Right lobe of liver (tissue), 6 donors: ENCODE data around the gene DZIP1L. TPM values are rescaled to one million over a fixed set of nuclear protein-coding genes. Genes with fewer than 3 reads are reported as not detected.

Experiments used
- ATAC-seq, 4 donors: fragments of 200-7000 bp; cut with Tn5 transposase; one replicate each; pipeline ENCODE4 v1.9.1; 2020; ENCODE audit warnings: mild to moderate bottlenecking in 4 of 4, moderate library complexity in 4 of 4
- DNase-seq, 3 donors: peaks; one replicate each; pipeline ENCODE4 v3.0.0-alpha.2; 2020
- H3K27ac ChIP-seq, 3 donors: fragments of 200-600 bp; one replicate each; pipeline ENCODE4 v1.8.0; 2022
- H3K27me3 ChIP-seq, 2 donors: fragments of 200-600 bp; one replicate each; pipeline ENCODE4 v1.8.0; 2022
- H3K36me3 ChIP-seq, 4 donors: fragments of 200-600 bp; sonication (generic) in 1 of 4; one replicate each; pipeline versions ENCODE4 v1.5.1 to v1.8.0; 2017 to 2022; ENCODE audit warnings: control low read depth in 1 of 4
- H3K4me1 ChIP-seq, 4 donors: fragments of 200-600 bp; sonication (generic) in 1 of 4; one replicate each; pipeline versions ENCODE4 v1.5.1 to v1.8.0; 2017 to 2022; ENCODE audit warnings: control low read depth in 1 of 4
- H3K4me3 ChIP-seq, 3 donors: fragments of 200-600 bp; one replicate each; pipeline ENCODE4 v1.8.0; 2022
- H3K9me3 ChIP-seq, 4 donors: fragments of 200-600 bp; sonication (generic) in 1 of 4; one replicate each; pipeline versions ENCODE4 v1.5.1 to v1.8.0; 2017 to 2022; ENCODE audit warnings: control low read depth in 1 of 4
- CTCF ChIP-seq, 4 donors: fragments of 200-600 bp in 3 of 4; fragments of 450-650 bp in 1 of 4; IDR thresholded peaks; one replicate each; pipeline versions ENCODE4 v1.5.1 to v1.8.0; 2016 to 2022; ENCODE audit warnings: antibody characterized with exemption in 4 of 4, mild to moderate bottlenecking in 2 of 4
- POLR2A ChIP-seq: fragments of 450-650 bp; IDR thresholded peaks from one replicate; pipeline ENCODE4 v1.6.1; 2017; ENCODE audit warnings: antibody characterized with exemption, mild to moderate bottlenecking
- WGBS: methylation state at CpG from one replicate; pipeline ENCODE4 v1.1.6; 2018; ENCODE audit warnings: low coverage, low lambda C conversion rate; ENCODE audit not compliant: insufficient coverage; ENCODE audit errors: missing lambda C conversion rate; 5-methylcytosine and 5-hydroxymethylcytosine counted together
- intact Hi-C, 2 donors: fragments of 100-400 bp; cut with DNase I; formaldehyde crosslinking; loops; one replicate each; pipeline versions ENCODE4 v1.11.2 to v1.14.1; 2022
- total RNA-seq, 6 experiments: library from RNA; depleted of rRNA in 2 of 6; stranded (reverse); fragments of >200 nt in 2 of 6; fragmentation: NEBNext Ultra II Directional in 3 of 6; extraction: Animal tissue kit (Norgen Biotek cat#: 25700) in 3 of 6; gene quantifications; one replicate each; pipeline versions ENCODE4 v1.1.0 to v1.2.4, GENCODE V29; 2016 to 2023
- donor health status: DM: no; HTN: yes; CAD: no.
- donor health status: DM: no; HTN: no; CAD: no.
- donor health status: DM: no; HTN: no; CAD: no.
- donor health status: DM: no; HTN: yes; CAD: no.
- donor health status: DM: no; HTN: yes; CAD: no.

DZIP1L gene
- total RNA-seq, 6 experiments from 2014 or later: 0.92 to 2.2 (median 1.2) TPM

DNA sequence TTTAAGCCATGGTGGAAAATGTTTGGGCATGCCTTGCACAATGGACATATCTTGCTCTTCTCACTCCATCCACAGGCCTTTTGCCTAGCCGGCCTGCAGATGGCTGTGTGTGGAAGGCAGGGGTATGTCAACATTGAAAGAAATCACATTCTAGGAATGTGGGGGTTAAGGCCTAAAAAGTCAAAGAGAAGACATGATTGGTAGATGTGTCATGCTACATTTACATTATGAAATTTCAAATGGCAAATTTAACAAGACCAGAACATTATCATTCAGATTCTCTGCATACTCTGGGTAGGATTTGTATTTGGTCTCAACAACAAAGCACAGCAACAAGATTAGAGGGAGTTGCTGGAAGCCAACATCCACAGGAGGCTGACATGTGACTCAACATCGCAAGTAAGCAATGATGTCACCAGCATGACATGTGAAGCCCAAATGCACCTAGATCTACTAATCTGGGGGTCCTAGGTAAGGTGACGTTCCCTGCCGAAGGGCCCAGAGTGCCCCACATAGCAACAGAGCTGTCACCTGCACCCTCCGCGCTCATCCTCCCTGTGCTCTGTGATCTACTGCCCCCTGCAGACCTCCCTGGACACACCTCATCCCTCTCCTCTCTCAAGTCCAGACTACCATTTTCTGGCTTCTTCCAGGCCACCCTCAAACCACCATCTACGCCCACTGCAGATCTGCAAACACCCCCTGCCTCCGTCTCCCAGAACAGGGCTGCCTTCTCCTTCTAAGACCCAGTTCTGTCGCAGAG lies 66.1 kb downstream of the DZIP1L start:
- Histone ChIP-seq H3K27me3 (no peaks in the 10 kb centered on the region), H3K4me3 (no peak overlapping the region), H3K27ac (no peak overlapping the region), H3K36me3 (no peaks in the 10 kb centered on the region), H3K9me3 (no peaks in the 10 kb centered on the region), H3K4me1 (no peaks in the 10 kb centered on the region)
- TF ChIP-seq POLR2A (no peak), CTCF (IDR thresholded peaks at IDR 0.05) (no peak)
- ATAC-seq (no peak), DNase-seq (no peak)
- intact Hi-C loops: no loop called here
- 71% methylated on average over 4 of the region's 9 CpGs for WGBS

GRCh38 chr3:138047596-138048158 lies 67.7 kb downstream of the DZIP1L start:
- Histone ChIP-seq H3K36me3 (no peaks in the 10 kb centered on the region), H3K9me3 (no peaks in the 10 kb centered on the region), H3K4me1 (no peaks in the 10 kb centered on the region), H3K27ac (no peak overlapping the region), H3K4me3 (no peak overlapping the region), H3K27me3 (no peaks in the 10 kb centered on the region)
- no peak for TF ChIP-seq CTCF (IDR thresholded peaks at IDR 0.05)
- TF ChIP-seq POLR2A: no peak
- DNase-seq: no peak
- intact Hi-C loops: no loop called here
- no peak for ATAC-seq
- 62% methylated on average over 5 of the region's 5 CpGs for WGBS

GRCh38 chr3:138046955-138047354 lies 68.5 kb downstream of the DZIP1L start:
- ATAC-seq: no peak
- no peak overlapping the region for H3K27ac ChIP-seq
- TF ChIP-seq CTCF (IDR thresholded peaks at IDR 0.05): no peak
- TF ChIP-seq POLR2A: no peak
- no peak for DNase-seq
- H3K4me3 ChIP-seq: no peak overlapping the region
- H3K36me3 ChIP-seq: no peaks in the 10 kb centered on the region
- no peaks in the 10 kb centered on the region for H3K9me3 ChIP-seq
- H3K27me3 ChIP-seq: no peaks in the 10 kb centered on the region
- no peaks in the 10 kb centered on the region for H3K4me1 ChIP-seq
- intact Hi-C loops: no loop called here
- WGBS: 54% methylated on average over 2 of the region's 3 CpGs

- TF ChIP-seq POLR2A: no peak
- TF ChIP-seq CTCF (IDR thresholded peaks at IDR 0.05): no peak
- WGBS: 73% methylated on average over 3 of the region's 3 CpGs
- no peaks in the 10 kb centered on the region for H3K9me3 ChIP-seq
- H3K27ac ChIP-seq: no peak overlapping the region
- no peak for DNase-seq
- H3K4me1 ChIP-seq: no peaks in the 10 kb centered on the region
- H3K27me3 ChIP-seq: no peaks in the 10 kb centered on the region
- no peaks in the 10 kb centered on the region for H3K36me3 ChIP-seq
- no peak for ATAC-seq
- no peak overlapping the region for H3K4me3 ChIP-seq
- intact Hi-C loops: no loop called here
Measured at GRCh38 chr3:138046085-138046484, 69.3 kb downstream of the DZIP1L start.
